Endometrial microvascular endothelial cells (primary cell): ENCODE data around the gene SSNA1. TPM values are rescaled to one million over a fixed set of nuclear protein-coding genes. Genes with fewer than 3 reads are reported as not detected.

ENCODE experiments used
- in situ Hi-C: cut with HindIII; loops from 2 replicates; pipeline ENCODE4 v1.10.0; 2017; ENCODE audit warnings: low sequenced_read_pairs, low pct_unique_long_range_greater_than_20kb; ENCODE audit errors: inconsistent ontology term
- total RNA-seq: library from RNA; depleted of rRNA; stranded (reverse); fragments of >200 nt; gene quantifications from one replicate; pipeline ENCODE4 v1.2.3, GENCODE V29; 2015; ENCODE audit errors: inconsistent ontology term

Gene SSNA1
- total RNA-seq, 1 donor from 2014 or later = 117 TPM

GRCh38 chr9:137150617-137151457 is 37.6 kb upstream of the SSNA1 start:
- in situ Hi-C loops = loop anchor here (25.0 kb wide), 1 partner anchor 214 kb away; the partner anchor contains the start of genes C8G and FBXW5

GRCh38 chr9:137152844-137153405 is 35.6 kb upstream of the SSNA1 start:
- in situ Hi-C loops = loop anchor here (25.0 kb wide), 1 partner anchor 216 kb away; the partner anchor contains the start of genes C8G and FBXW5

- in situ Hi-C loops = loop anchor here (25.0 kb wide), 1 partner anchor 219 kb away; the partner anchor contains the start of genes C8G and FBXW5
Measured at GRCh38 chr9:137156567-137157375, 31.7 kb upstream of the SSNA1 start.

GRCh38 chr9:137157618-137158415 is 30.7 kb upstream of the SSNA1 start:
- in situ Hi-C loops = loop anchor here (25.0 kb wide), 1 partner anchor 221 kb away; the partner anchor contains the start of genes C8G and FBXW5

GRCh38 chr9:137158625-137159024 is 29.9 kb upstream of the SSNA1 start:
- in situ Hi-C loops = loop anchor here (25.0 kb wide), 1 partner anchor 221 kb away; the partner anchor contains the start of genes C8G and FBXW5

- in situ Hi-C loops = loop anchor here (25.0 kb wide), 1 partner anchor 222 kb away; the partner anchor contains the start of genes C8G and FBXW5
Measured at GRCh38 chr9:137159105-137160053, 29.1 kb upstream of the SSNA1 start.

GRCh38 chr9:137160054-137160425 is 28.4 kb upstream of the SSNA1 start:
- in situ Hi-C loops = loop anchor here (25.0 kb wide), 1 partner anchor 223 kb away; the partner anchor contains the start of genes C8G and FBXW5

- in situ Hi-C loops = loop anchor here (25.0 kb wide), 1 partner anchor 224 kb away; the partner anchor contains the start of genes C8G and FBXW5
Measured at GRCh38 chr9:137160716-137161557, 27.5 kb upstream of the SSNA1 start.

GRCh38 chr9:137161558-137162486 is 26.7 kb upstream of the SSNA1 start:
- in situ Hi-C loops = loop anchor here (25.0 kb wide), 1 partner anchor 225 kb away; the partner anchor contains the start of genes C8G and FBXW5

- in situ Hi-C loops = loop anchor here (25.0 kb wide), 1 partner anchor 225 kb away; the partner anchor contains the start of genes C8G and FBXW5
Measured at GRCh38 chr9:137162505-137163364, 25.7 kb upstream of the SSNA1 start.

- in situ Hi-C loops = loop anchor here (25.0 kb wide), 1 partner anchor 226 kb away; the partner anchor contains the start of genes C8G and FBXW5
Measured at GRCh38 chr9:137163365-137163715, 25.1 kb upstream of the SSNA1 start.

- in situ Hi-C loops = loop anchor here (25.0 kb wide), 1 partner anchor 227 kb away; the partner anchor contains the start of genes C8G and FBXW5
Measured at GRCh38 chr9:137163805-137164204, 24.7 kb upstream of the SSNA1 start.

- in situ Hi-C loops = loop anchor here (25.0 kb wide), 1 partner anchor 227 kb away; the partner anchor contains the start of genes C8G and FBXW5
Measured at GRCh38 chr9:137164370-137165249, 23.9 kb upstream of the SSNA1 start.
